Effector memory CD8-positive, alpha-beta T cell (primary cell): ENCODE data around the gene APH1B.
A peak's percentile ranks its signal among the peaks of the same experiment; 100 is the strongest.

ENCODE experiments used
- ATAC-seq: fragments of 150-1000 bp; cut with Tn5 transposase; replicated peaks from 2 replicates; pipeline ENCODE4 v1.10.0; 2021; ENCODE audit warnings: mild to moderate bottlenecking, moderate library complexity
- DNase-seq, 3 experiments: peaks; one replicate each; pipeline ENCODE4 v3.0.0; 2021
- H3K27ac Mint-ChIP-seq, 2 donors: one replicate each; pipeline ENCODE4 v1.8.0; 2022; ENCODE audit warnings: mild to moderate bottlenecking in 2 of 2, mixed read lengths in 2 of 2, moderate library complexity in 2 of 2
- H3K27me3 Mint-ChIP-seq, 2 donors: one replicate each; pipeline ENCODE4 v1.8.0; 2022; ENCODE audit warnings: mixed read lengths in 2 of 2
- H3K36me3 Mint-ChIP-seq: one replicate; pipeline ENCODE4 v1.8.0; 2022; ENCODE audit warnings: mild to moderate bottlenecking, moderate library complexity, mixed read lengths; ENCODE audit not compliant: insufficient read depth
- H3K4me1 Mint-ChIP-seq, 2 donors: one replicate each; pipeline ENCODE4 v1.8.0; 2022; ENCODE audit warnings: low read depth in 2 of 2, mixed read lengths in 2 of 2
- H3K4me3 Mint-ChIP-seq, 2 donors: one replicate each; pipeline ENCODE4 v1.8.0; 2022; ENCODE audit warnings: mild to moderate bottlenecking in 2 of 2, mixed read lengths in 2 of 2, moderate library complexity in 2 of 2
- H3K9me3 Mint-ChIP-seq, 2 donors: one replicate each; pipeline ENCODE4 v1.8.0; 2022; ENCODE audit warnings: mixed read lengths in 2 of 2

The APH1B gene

DNA sequence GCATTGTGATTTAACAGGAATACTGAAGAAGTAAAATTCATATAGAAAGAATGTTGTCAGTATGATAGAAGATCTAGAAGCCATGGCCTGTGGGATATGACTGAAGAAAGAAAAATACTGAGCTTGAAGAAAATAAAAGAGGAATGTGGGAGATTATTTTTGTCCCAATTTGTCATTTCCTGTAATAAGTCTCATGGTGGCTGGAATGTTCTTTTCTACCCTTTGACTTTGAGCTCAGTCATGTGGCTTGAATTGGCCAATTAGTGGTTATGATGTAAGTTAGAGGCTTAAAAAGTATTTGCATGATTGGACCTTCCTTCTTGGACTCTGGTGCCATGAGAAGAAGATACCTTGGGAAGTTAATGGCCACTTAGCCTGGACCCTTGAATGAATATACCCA lies 14.1 kb downstream of the APH1B start:
- DNase-seq (no peak), ATAC-seq (no peak)
- Mint-ChIP-seq H3K27ac (no peak overlapping the region), H3K4me3 (no peak overlapping the region), H3K9me3 (no peaks in the 10 kb centered on the region), H3K4me1 (peaks cover 7 to 9% of the 10 kb centered on the region in 2 donors), H3K27me3 (no peaks in the 10 kb centered on the region), H3K36me3 (peaks cover 4% of the 10 kb centered on the region)

DNA sequence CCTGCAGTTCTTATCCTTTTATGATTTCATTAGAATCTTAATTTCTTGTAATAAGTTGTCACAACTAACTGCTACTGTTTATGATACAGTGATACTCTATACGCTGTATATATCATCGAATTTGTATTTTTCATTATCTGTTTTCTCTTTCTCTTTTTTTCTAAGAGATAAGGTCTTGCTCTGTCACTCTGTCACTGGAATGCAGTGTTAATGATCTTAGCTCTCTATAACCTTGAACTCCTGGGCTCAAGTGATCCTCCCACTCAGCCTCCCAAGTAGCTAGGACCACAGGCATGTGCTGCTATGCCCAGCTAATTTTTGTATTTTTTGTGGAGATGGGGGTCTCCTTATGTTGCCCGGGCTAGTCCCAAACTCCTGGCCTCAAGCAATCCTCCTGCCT lies 14.8 kb downstream of the APH1B start:
- Mint-ChIP-seq H3K4me3 (no peak overlapping the region), H3K27ac (no peak overlapping the region), H3K4me1 (peaks cover 7 to 11% of the 10 kb centered on the region in 2 donors), H3K9me3 (no peaks in the 10 kb centered on the region), H3K27me3 (no peaks in the 10 kb centered on the region), H3K36me3 (peaks cover 4% of the 10 kb centered on the region)
- ATAC-seq = no peak
- no peak for DNase-seq

DNA sequence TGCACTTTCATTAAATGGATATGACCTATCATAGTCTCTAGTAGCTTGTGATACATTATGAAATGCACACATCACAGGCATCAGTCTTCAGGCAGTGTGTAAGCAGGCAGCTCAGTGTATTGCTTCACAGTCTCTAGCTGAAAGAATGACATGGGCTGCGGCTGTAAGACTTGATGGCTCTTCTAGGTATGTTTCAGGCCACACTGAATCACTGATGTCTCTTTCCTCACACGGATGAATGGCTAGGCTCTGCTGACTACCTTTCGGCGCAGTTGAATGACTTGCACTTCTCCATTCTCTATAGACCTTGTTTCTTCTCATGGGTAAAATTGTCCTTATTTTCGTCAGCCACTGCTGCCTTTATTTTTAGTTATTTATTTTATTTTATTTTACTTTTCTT lies 15.4 kb downstream of the APH1B start:
- Mint-ChIP-seq H3K27me3 (no peaks in the 10 kb centered on the region), H3K4me1 (peaks cover 7 to 11% of the 10 kb centered on the region in 2 donors), H3K36me3 (peaks cover 4% of the 10 kb centered on the region), H3K4me3 (no peak overlapping the region), H3K9me3 (no peaks in the 10 kb centered on the region), H3K27ac (no peak overlapping the region)
- ATAC-seq (no peak), DNase-seq (no peak)

DNA sequence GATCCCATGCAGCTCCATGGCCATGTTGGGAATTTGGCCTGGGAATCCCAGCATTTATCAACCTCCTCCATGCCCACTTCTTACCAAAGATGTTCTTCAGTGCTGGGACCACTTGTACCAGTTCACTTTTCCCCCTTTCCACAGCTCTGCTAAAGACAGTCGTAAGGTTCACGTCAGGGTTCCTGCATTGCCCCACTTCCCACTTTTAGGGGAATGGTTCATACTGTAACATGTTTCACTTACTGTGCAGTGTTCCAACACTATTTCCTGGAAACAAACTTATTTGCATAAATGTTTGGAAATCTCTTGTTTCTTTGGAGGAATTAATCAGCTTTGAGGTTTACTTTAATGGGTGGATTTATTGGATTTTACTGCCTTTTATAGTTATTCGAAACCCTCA lies 17.0 kb downstream of the APH1B start:
- H3K9me3 Mint-ChIP-seq = no peaks in the 10 kb centered on the region
- DNase-seq (no peak), ATAC-seq (no peak)
- H3K27ac Mint-ChIP-seq = no peak overlapping the region
- H3K4me3 Mint-ChIP-seq = no peak overlapping the region
- peaks cover 4% of the 10 kb centered on the region for H3K36me3 Mint-ChIP-seq
- peaks cover 0 to 7% of the 10 kb centered on the region in 2 donors for H3K4me1 Mint-ChIP-seq
- H3K27me3 Mint-ChIP-seq = no peaks in the 10 kb centered on the region

DNA sequence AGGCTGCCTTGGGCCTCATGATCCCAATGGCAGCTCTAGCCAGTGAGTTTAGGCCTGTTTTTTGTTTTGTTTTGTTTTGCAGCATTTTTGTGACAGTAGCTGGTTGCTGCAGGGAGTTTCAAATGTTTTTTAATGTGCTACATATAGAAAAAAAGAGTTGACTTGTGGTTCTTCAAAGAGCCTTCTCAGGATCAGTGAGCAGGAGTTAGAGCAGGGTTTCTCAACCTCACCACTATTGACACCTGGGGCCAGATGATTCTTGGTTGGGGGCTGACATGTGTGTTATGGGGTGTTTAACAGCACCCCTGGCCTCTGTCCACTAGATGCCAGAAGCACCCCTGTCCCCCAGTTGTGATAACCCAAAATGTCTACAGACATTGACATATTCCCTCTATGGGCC lies 17.9 kb downstream of the APH1B start:
- peaks cover 7% of the 10 kb centered on the region for H3K36me3 Mint-ChIP-seq
- ATAC-seq (no peak), DNase-seq (no peak)
- H3K4me3 Mint-ChIP-seq = no peak overlapping the region
- no peaks in the 10 kb centered on the region for H3K9me3 Mint-ChIP-seq
- peaks cover 0 to 7% of the 10 kb centered on the region in 2 donors for H3K4me1 Mint-ChIP-seq
- peak overlapping the region in 1 of 2 donors; percentile 5 for H3K27ac Mint-ChIP-seq
- no peaks in the 10 kb centered on the region for H3K27me3 Mint-ChIP-seq

DNA sequence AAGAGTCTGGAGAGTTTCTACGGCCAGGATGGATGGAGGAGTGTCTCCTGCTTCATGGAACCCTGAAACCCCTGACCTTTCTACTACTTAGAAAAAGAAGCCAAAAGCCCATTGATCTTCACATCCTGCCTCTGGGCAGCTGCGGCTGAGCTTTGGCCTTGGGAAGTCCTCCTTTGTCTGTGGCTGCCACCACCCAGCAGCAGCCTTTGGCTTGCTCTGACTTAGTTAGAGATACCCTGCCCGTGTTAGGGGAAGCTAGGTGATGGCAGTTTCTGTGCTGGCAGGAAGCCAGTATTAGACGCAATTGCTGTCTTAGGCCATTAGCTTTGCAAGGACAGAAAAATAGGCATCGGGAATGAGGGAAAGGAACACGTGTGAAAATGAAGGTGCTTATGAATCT lies 18.8 kb downstream of the APH1B start:
- peak overlapping the region in 1 of 2 donors; percentile 25 for H3K4me3 Mint-ChIP-seq
- H3K27me3 Mint-ChIP-seq = no peaks in the 10 kb centered on the region

DNA sequence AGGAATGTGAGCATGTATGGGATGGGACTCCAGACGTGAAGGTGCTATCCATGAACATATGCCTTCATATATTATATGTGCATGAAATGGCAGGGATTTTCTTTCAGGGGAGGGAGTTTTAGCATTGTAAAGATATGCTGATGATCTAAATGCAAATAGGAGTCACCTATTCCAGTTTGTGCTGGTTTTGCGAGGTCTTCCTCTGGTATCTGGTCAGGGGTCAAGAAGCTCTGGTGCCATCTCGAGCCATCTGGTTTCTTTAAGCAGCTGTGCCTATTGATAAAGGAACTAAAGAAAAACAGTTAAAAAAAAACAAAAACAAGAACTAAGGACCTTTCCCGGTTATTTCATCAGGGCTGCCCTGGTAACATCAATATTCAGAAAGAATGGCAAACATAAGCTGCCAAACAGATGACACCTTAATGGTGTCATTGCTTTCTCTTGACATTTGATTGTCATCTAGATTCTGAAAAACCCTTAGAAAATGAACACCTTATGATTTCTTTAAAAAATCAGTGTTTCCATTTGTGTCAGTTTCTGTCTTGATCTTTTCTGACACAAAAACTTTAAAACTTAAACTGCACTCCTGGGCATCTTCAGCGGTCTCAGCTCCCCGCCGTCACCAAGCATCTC lies 22.7 kb downstream of the APH1B start:
- DNase-seq (no peak), ATAC-seq (no peak)
- no peak overlapping the region for H3K4me3 Mint-ChIP-seq
- no peaks in the 10 kb centered on the region for H3K27me3 Mint-ChIP-seq
- H3K9me3 Mint-ChIP-seq = no peaks in the 10 kb centered on the region
- H3K27ac Mint-ChIP-seq = no peak overlapping the region
- peaks cover 0 to 7% of the 10 kb centered on the region in 2 donors for H3K4me1 Mint-ChIP-seq
- peaks cover 5% of the 10 kb centered on the region for H3K36me3 Mint-ChIP-seq

More for the DNA sequence above, 18.8 kb downstream of the APH1B start:
- Mint-ChIP-seq H3K27ac (peak overlapping the region in 1 of 2 donors; percentile 9), H3K36me3 (peaks cover 7% of the 10 kb centered on the region), H3K4me1 (peaks cover 0 to 7% of the 10 kb centered on the region in 2 donors), H3K9me3 (no peaks in the 10 kb centered on the region)
- peak; percentile 81 for ATAC-seq
- no peak for DNase-seq

DNA sequence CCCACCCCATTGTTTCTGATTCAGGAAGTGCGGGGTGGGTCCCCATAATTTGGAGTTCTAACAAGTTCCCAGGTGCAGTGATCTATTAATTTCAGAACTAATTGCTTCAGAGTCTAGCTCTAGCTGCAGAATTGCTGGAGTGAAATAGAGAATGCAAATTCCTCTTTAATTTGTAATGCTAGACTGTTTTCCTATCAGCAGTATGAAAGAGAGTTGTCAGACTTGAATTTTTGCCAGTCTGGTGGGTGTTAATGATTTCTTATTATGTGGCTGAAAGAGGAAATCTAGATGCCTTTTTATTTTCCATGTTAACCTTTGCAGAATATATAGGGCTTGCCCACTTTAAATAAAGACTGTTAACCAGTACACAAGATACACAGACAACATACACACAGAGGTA lies 23.7 kb downstream of the APH1B start:
- no peak overlapping the region for H3K4me3 Mint-ChIP-seq
- peaks cover 15% of the 10 kb centered on the region for H3K36me3 Mint-ChIP-seq
- ATAC-seq (no peak), DNase-seq (no peak)
- H3K9me3 Mint-ChIP-seq = no peaks in the 10 kb centered on the region
- no peak overlapping the region for H3K27ac Mint-ChIP-seq
- H3K4me1 Mint-ChIP-seq = peaks cover 0 to 5% of the 10 kb centered on the region in 2 donors
- no peaks in the 10 kb centered on the region for H3K27me3 Mint-ChIP-seq

DNA sequence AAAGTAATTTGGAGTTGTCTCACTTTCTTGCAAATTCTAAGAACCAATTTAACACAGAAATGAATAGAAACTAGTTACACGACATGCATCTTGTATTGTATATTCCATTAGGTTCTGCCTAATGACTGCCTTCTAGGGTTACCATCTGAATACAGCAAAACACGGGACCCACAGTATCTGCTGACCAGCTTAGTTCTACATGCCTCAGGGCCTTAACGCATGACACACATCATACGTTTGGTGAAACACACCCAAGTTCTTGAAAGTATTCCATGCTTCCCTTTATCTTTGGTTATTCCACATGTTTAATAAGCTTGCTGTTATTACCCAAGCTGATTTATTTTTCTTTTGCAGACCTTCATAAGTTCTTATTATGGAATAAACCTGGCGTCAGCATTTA lies 27.9 kb downstream of the APH1B start:
- H3K4me1 Mint-ChIP-seq = no peaks in the 10 kb centered on the region
- ATAC-seq (no peak), DNase-seq (no peak)
- H3K36me3 Mint-ChIP-seq = peaks cover 21% of the 10 kb centered on the region
- no peak overlapping the region for H3K4me3 Mint-ChIP-seq
- H3K27ac Mint-ChIP-seq = no peak overlapping the region
- H3K9me3 Mint-ChIP-seq = no peaks in the 10 kb centered on the region
- H3K27me3 Mint-ChIP-seq = no peaks in the 10 kb centered on the region

DNA sequence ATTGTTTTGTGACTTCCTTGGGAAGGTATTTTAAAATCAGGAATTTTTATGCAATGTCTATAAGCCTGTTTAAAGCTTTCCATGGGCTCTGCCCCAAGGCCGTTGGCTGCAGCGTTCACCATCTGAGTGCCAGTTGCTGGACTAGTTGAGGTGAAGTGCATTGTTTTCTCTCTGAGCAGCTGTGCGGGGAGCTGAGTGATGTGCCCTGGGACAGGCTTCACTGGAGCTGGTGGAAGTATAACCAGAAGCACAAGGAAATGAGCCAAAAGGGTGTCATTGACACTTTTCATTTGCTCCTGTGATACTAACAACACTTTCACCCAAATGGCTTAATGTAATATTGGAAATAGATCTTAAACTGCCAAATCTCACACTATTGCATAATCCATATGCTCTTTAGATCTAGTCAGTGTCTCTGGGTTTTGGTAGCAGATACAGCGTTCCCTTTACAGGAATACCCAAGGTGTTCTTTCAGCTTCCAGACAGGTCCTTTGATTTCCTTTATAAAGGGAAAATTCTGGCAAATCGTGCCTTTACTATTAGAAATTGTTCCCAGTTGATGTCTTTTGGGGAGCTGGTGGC lies 29.2 kb downstream of the APH1B start:
- Mint-ChIP-seq H3K9me3 (no peaks in the 10 kb centered on the region), H3K36me3 (peaks cover 19% of the 10 kb centered on the region), H3K27me3 (no peaks in the 10 kb centered on the region), H3K4me1 (no peaks in the 10 kb centered on the region), H3K27ac (no peak overlapping the region), H3K4me3 (no peak overlapping the region)
- ATAC-seq (no peak), DNase-seq (no peak)

DNA sequence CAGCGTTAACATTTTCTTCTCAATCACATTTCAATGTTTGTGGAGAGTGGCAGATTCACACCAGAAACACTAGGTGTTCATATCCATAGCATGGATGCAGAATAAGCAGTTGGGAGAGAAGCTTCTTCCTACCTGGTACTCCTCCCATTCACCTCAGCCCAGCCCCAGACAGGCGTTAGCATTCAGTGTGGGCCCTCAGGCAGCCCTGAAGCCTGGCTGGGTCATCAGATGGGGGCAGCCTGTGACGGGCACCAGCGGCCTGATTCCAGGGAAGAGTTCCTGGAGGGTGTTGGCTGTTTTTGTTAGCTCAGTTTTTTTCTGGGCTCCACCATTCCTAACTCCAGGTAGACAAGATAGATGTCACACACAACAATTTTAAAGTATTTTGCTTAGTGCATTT lies 31.1 kb downstream of the APH1B start:
- Mint-ChIP-seq H3K4me1 (no peaks in the 10 kb centered on the region), H3K9me3 (no peaks in the 10 kb centered on the region), H3K27me3 (no peaks in the 10 kb centered on the region), H3K36me3 (peaks cover 19% of the 10 kb centered on the region), H3K4me3 (no peak overlapping the region), H3K27ac (no peak overlapping the region)
- no peak for DNase-seq
- no peak for ATAC-seq

DNA sequence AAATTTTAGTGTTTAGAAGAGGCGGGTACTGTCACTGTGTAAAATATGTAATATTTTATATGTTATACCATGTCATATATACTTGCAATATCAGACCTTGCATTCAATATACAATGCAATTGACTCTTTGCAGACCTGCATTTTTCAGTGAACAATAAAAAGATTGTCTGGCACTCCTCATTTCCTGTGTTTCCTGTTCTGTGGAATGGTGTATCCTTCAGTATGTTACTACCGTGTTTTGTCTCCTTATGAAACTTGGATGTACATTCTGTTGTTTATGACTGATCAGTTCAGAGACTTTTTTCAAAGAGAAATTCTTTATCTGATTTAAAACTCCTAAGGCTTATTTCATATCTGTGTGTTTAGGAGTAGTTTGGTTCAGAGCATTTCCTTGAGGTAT lies 31.5 kb downstream of the APH1B start:
- no peak overlapping the region for H3K4me3 Mint-ChIP-seq
- no peak for ATAC-seq

DNA sequence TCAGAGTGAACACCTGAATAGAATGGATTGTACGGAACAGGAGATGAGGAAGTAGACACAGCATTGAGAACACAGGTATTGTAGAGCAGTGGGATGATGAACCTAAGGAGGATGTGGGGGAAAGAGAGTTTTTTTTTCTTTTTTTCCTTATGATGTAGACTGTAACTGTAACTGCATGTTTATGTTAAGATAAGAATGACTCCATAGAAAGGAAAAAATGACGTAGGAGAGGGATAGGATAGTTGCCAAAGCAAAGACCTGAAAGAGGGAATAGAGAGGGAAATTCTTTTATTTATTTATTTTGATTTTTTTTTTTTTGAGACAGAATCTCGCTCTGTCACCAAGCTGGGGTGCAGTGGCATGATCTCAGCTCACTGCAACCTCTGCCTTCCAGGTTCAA lies 33.2 kb downstream of the APH1B start:
- H3K9me3 Mint-ChIP-seq = no peaks in the 10 kb centered on the region
- DNase-seq (no peak), ATAC-seq (no peak)
- H3K4me1 Mint-ChIP-seq = no peaks in the 10 kb centered on the region
- H3K36me3 Mint-ChIP-seq = peaks cover 14% of the 10 kb centered on the region
- H3K4me3 Mint-ChIP-seq = no peak overlapping the region
- H3K27ac Mint-ChIP-seq = no peak overlapping the region
- no peaks in the 10 kb centered on the region for H3K27me3 Mint-ChIP-seq

More for the DNA sequence above, 31.5 kb downstream of the APH1B start:
- H3K27me3 Mint-ChIP-seq = no peaks in the 10 kb centered on the region
- no peaks in the 10 kb centered on the region for H3K9me3 Mint-ChIP-seq
- no peak overlapping the region for H3K27ac Mint-ChIP-seq
- no peak for DNase-seq
- H3K36me3 Mint-ChIP-seq = peaks cover 19% of the 10 kb centered on the region
- H3K4me1 Mint-ChIP-seq = no peaks in the 10 kb centered on the region

DNA sequence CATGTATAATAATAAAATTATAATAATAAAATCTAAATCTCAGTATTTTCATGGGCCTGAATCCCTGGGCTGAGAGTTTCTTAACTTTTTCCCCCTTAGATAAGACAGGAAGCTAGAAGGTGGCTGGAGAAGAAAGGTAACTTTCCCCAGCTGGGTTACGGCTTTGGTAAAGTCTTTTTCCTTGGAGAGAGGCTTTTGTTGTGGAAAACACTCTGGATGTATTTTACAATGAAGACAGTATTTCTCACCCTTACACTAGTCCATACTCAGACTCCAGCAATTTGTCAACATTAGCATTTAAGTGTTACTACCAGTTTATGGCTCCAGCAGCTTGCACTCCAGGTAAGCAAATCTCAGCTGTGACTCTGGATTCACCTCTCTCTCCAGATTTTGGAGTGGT lies 34.9 kb downstream of the APH1B start:
- H3K36me3 Mint-ChIP-seq = peaks cover 4% of the 10 kb centered on the region
- H3K9me3 Mint-ChIP-seq = no peaks in the 10 kb centered on the region
- H3K27me3 Mint-ChIP-seq = no peaks in the 10 kb centered on the region
- no peak overlapping the region for H3K4me3 Mint-ChIP-seq
- ATAC-seq (no peak), DNase-seq (no peak)
- no peaks in the 10 kb centered on the region for H3K4me1 Mint-ChIP-seq
- no peak overlapping the region for H3K27ac Mint-ChIP-seq
